Uterus (tissue), 2 donors: ENCODE data around the gene IGF1R.

ENCODE experiments used
- POLR2A ChIP-seq, 2 donors: fragments of 450-650 bp; IDR thresholded peaks; one replicate each; pipeline ENCODE4 v1.6.1; 2016; ENCODE audit warnings: antibody characterized with exemption in 2 of 2, mild to moderate bottlenecking in 1 of 2, moderate library complexity in 1 of 2
- TF ChIP-seq, protein P1 (sequence below), 4 experiments: fragments of 200-600 bp in 2 of 4; fragments of 450-650 bp in 2 of 4; sonication (generic) in 2 of 4; IDR thresholded peaks; one replicate each; pipeline ENCODE4 v1.5.1; 2016 to 2019; ENCODE audit warnings: antibody characterized with exemption in 4 of 4, mild to moderate bottlenecking in 2 of 4, moderate library complexity in 1 of 4

DNA sequence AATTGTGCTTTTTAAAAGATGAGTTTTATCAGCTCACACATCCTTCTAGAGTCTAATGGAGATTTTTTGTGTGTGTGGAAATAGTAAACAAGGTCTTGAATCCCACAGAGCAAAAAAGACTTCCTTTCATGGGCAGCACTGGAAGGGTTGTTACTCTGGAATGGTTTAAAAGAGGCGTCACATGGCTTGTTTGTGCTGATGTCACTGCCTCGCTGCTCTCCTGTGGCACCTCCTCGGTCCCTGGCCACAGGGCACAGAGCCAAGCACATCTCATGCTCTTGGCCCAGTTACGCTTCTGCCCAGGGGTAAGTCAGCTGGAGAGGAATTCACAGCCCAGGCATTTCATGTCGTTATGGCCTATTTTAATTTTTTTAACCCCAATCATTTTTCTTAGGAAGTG is 306.1 kb downstream of the IGF1R start:
- TF ChIP-seq, protein P1, sequence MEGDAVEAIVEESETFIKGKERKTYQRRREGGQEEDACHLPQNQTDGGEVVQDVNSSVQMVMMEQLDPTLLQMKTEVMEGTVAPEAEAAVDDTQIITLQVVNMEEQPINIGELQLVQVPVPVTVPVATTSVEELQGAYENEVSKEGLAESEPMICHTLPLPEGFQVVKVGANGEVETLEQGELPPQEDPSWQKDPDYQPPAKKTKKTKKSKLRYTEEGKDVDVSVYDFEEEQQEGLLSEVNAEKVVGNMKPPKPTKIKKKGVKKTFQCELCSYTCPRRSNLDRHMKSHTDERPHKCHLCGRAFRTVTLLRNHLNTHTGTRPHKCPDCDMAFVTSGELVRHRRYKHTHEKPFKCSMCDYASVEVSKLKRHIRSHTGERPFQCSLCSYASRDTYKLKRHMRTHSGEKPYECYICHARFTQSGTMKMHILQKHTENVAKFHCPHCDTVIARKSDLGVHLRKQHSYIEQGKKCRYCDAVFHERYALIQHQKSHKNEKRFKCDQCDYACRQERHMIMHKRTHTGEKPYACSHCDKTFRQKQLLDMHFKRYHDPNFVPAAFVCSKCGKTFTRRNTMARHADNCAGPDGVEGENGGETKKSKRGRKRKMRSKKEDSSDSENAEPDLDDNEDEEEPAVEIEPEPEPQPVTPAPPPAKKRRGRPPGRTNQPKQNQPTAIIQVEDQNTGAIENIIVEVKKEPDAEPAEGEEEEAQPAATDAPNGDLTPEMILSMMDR (IDR thresholded peaks at IDR 0.05), result no peak
- TF ChIP-seq POLR2A (IDR thresholded peaks at IDR 0.05), result peak in 1 of 2 donors; percentile 18
